Inferior parietal cortex (tissue), 1 donor: ENCODE data around the gene ABHD18.
"Not testable (repeated sequence)": the region's sequence is repeated elsewhere in the genome, so short reads cannot be mapped to it uniquely, and the experiment has no call there.

Experiments
- DNase-seq: peaks from one replicate; pipeline ENCODE4 v3.0.0-alpha.2; 2016; ENCODE audit errors: extremely low spot score

ABHD18 gene

GRCh38 chr4:128061566-128062536, 96.6 kb downstream of the ABHD18 start:
- DNase-seq: peak; percentile 39

GRCh38 chr4:128066453-128066820, 101.2 kb downstream of the ABHD18 start:
- not testable (repeated sequence) for DNase-seq

- no peak for DNase-seq
These were observed 103.7 kb downstream of the ABHD18 start for GRCh38 chr4:128068918-128069317.

GRCh38 chr4:128076464-128076863, 111.3 kb downstream of the ABHD18 start:
- DNase-seq: no peak
